HG03196 (cell line): Measurements from ENCODE around the gene RAMP1.
A peak's percentile ranks its signal among the peaks of the same experiment; 100 is the strongest.
"Not testable (repeated sequence)": the region's sequence is repeated elsewhere in the genome, so short reads cannot be mapped to it uniquely, and the experiment has no call there.

Source experiments
- ATAC-seq: cut with Tn5 transposase; IDR thresholded peaks from one replicate; pipeline ENCODE4 v1.9.1; 2021; ENCODE audit not compliant: unreplicated experiment

Gene RAMP1

GRCh38 chr2:237859533-237860272, at the start of gene RAMP1:
Gene RAMP1, plus strand, starts transcription at chr2:237859623. Its CDS starts 53 bp downstream, at chr2:237859676.
- ATAC-seq = no peak

GRCh38 chr2:237815637-237816036, 43.8 kb upstream of the RAMP1 start:
- no peak for ATAC-seq

GRCh38 chr2:237816531-237816930, 42.9 kb upstream of the RAMP1 start:
- no peak for ATAC-seq

- no peak for ATAC-seq
Observed at GRCh38 chr2:237818066-237818473, 41.4 kb upstream of the RAMP1 start.

GRCh38 chr2:237819231-237819630, 40.2 kb upstream of the RAMP1 start:
- ATAC-seq = no peak

- no peak for ATAC-seq
Observed at GRCh38 chr2:237820421-237820820, 39.0 kb upstream of the RAMP1 start.

GRCh38 chr2:237823544-237823943, 35.9 kb upstream of the RAMP1 start:
- no peak for ATAC-seq

- no peak for ATAC-seq
Observed at GRCh38 chr2:237824085-237824484, 35.3 kb upstream of the RAMP1 start.

- ATAC-seq = no peak
Observed at GRCh38 chr2:237827421-237827987, 31.9 kb upstream of the RAMP1 start.

- no peak for ATAC-seq
Observed at GRCh38 chr2:237830522-237830921, 28.9 kb upstream of the RAMP1 start.

GRCh38 chr2:237833546-237833945, 25.9 kb upstream of the RAMP1 start:
- no peak for ATAC-seq

- no peak for ATAC-seq
Observed at GRCh38 chr2:237835372-237835771, 24.1 kb upstream of the RAMP1 start.

- no peak for ATAC-seq
Observed at GRCh38 chr2:237841051-237841450, 18.4 kb upstream of the RAMP1 start.

GRCh38 chr2:237848940-237849339, 10.5 kb upstream of the RAMP1 start:
- ATAC-seq = not testable (repeated sequence)

GRCh38 chr2:237854295-237854694, 5.1 kb upstream of the RAMP1 start:
- no peak for ATAC-seq

GRCh38 chr2:237857791-237858190, 1.6 kb upstream of the RAMP1 start:
- ATAC-seq = no peak

GRCh38 chr2:237858294-237859081, 935 bp upstream of the RAMP1 start:
- peak; percentile 61 for ATAC-seq

- ATAC-seq = no peak
Observed at GRCh38 chr2:237859082-237859433, 365 bp upstream of the RAMP1 start.

- ATAC-seq = no peak
Observed at GRCh38 chr2:237860273-237860935, 981 bp downstream of the RAMP1 start.

- ATAC-seq = no peak
Observed at GRCh38 chr2:237861875-237862527, 2.6 kb downstream of the RAMP1 start.

- no peak for ATAC-seq
Observed at GRCh38 chr2:237862528-237862895, 3.1 kb downstream of the RAMP1 start.
